ENCODE data around the gene SLC4A1. TPM values are rescaled to one million over a fixed set of nuclear protein-coding genes. Genes with fewer than 3 reads are reported as not detected.

The SLC4A1 gene
- total and polyA plus RNA-seq, 10 donors: 0.04 to 315 (median 10.3) TPM

- TF ChIP-seq POLR2A (IDR thresholded peaks at IDR 0.05): no peak
- peak in 2 of 3 donors; percentile 45 to 56 for TF ChIP-seq POLR2AphosphoS5 (IDR thresholded peaks at IDR 0.05)
- TF ChIP-seq, protein P1, sequence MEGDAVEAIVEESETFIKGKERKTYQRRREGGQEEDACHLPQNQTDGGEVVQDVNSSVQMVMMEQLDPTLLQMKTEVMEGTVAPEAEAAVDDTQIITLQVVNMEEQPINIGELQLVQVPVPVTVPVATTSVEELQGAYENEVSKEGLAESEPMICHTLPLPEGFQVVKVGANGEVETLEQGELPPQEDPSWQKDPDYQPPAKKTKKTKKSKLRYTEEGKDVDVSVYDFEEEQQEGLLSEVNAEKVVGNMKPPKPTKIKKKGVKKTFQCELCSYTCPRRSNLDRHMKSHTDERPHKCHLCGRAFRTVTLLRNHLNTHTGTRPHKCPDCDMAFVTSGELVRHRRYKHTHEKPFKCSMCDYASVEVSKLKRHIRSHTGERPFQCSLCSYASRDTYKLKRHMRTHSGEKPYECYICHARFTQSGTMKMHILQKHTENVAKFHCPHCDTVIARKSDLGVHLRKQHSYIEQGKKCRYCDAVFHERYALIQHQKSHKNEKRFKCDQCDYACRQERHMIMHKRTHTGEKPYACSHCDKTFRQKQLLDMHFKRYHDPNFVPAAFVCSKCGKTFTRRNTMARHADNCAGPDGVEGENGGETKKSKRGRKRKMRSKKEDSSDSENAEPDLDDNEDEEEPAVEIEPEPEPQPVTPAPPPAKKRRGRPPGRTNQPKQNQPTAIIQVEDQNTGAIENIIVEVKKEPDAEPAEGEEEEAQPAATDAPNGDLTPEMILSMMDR (IDR thresholded peaks at IDR 0.05 in 8 of 11, conservative IDR thresholded peaks at IDR 0.05 in 3 of 11): peak in 1 of 11 experiments; percentile 15
- DNase-seq: peak; percentile 90
- H3K4me1 ChIP-seq: peaks cover 16 to 25% (median 21%) of the 10 kb centered on the region in 6 donors
- intact Hi-C loops (cut with DNase I; ENCODE audit: low total_unique reads): no loop called here
- no peaks in the 10 kb centered on the region for H3K36me3 ChIP-seq
- H3K27me3 ChIP-seq (replicated peaks in 1 of 7): peaks cover 0 to 87% (median 15%) of the 10 kb centered on the region in 7 donors
- no peaks in the 10 kb centered on the region for H3K9me3 ChIP-seq
- H3K4me3 ChIP-seq: peak within 1 kb of the TSS; percentile 14 to 65 (median 38)
- 0 to 2% (median 1%) methylated on average over 13 to 39 of the region's 39 CpGs for WGBS, 5 donors
- H3K27ac ChIP-seq: peak within 1 kb of the TSS in 3 of 8 donors; percentile 21 to 31 (median 26)
Measured at GRCh38 chr17:44308320-44308818, 40.4 kb upstream of the SLC4A1 start, which contains the start of gene RUNDC3A. Gene RUNDC3A (plus strand): TSS chr17:44308601. CDS start chr17:44308833, 232 bp downstream.

DNA sequence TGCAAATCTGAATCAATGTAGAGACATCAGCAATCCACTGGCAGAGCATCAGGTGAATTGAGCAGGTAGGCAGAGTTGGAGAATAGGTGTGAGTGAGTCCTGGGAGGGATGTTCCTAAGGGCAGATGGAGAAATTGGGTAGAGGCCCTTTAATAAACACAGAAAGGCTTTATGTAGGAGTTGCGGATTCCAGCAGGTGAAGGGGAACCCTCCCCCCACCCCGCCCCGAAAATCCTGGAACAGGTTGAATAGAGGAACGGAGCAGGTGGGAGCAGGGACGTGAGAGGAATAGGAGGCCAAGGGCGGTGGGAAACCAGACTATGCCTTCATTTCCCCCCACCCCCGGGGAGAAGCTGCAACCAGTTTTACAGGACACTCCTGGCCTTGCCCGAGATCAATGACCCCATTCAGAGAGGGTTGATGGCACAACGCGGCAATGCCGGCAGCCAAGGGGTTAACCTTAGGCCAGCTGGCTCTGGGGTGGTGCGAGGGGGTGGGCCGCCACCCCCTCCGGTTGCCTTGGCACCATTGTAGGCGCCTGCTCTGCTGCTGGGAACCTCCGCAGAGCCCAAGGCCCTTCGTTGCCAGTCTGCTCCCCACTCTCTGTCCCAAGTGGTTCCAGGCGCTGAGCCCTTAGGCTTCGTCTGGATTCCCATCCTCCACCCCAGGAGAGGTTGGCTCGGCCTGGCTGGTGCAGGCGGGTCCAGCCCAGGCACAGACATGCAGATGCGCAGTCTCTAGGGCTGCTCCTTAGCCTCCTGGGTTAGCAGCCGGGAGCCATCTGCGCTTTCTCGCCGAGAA lies 39.7 kb upstream of the SLC4A1 start:
- Histone ChIP-seq H3K27me3 (replicated peaks in 1 of 7) (peaks cover 0 to 81% (median 15%) of the 10 kb centered on the region in 7 donors), H3K27ac (peak overlapping the region in 3 of 8 donors; percentile 21 to 31 (median 26)), H3K9me3 (no peaks in the 10 kb centered on the region), H3K36me3 (no peaks in the 10 kb centered on the region), H3K4me1 (peaks cover 16 to 25% (median 21%) of the 10 kb centered on the region in 6 donors), H3K4me3 (peak overlapping the region; percentile 14 to 65 (median 38))
- peak; percentile 73 for DNase-seq
- intact Hi-C loops (cut with DNase I; ENCODE audit: low total_unique reads): no loop called here
- 5 to 8% (median 6%) methylated on average over 15 to 26 of the region's 26 CpGs for WGBS, 5 donors
- TF ChIP-seq POLR2A (IDR thresholded peaks at IDR 0.05) (no peak), POLR2AphosphoS5 (IDR thresholded peaks at IDR 0.05) (no peak)
- TF ChIP-seq, protein P1 (IDR thresholded peaks at IDR 0.05 in 8 of 11, conservative IDR thresholded peaks at IDR 0.05 in 3 of 11): no peak

DNA sequence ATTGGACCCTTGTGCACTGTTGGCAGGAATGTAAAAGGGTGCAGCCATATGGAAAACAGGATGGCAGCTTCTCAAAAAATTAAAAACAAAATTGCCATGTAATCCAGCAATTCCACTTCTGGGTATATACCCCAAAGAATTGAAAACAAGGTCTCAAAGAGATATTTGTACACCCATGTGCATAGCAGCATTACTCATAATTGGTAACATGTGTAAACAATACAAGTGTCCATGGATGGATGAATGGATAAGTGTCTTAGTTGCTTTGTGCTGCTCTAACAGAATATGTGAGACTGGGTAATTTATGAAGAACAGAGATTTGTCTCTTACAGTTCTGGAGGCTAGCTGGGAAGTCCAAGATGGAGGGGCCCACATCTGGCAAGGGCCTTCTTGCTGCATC lies 36.7 kb upstream of the SLC4A1 start:
- Histone ChIP-seq H3K4me1 (peaks cover 16 to 24% (median 21%) of the 10 kb centered on the region in 6 donors), H3K4me3 (no peak overlapping the region), H3K9me3 (no peaks in the 10 kb centered on the region), H3K27me3 (replicated peaks in 1 of 7) (peaks cover 0 to 79% (median 15%) of the 10 kb centered on the region in 7 donors), H3K27ac (no peak overlapping the region), H3K36me3 (no peaks in the 10 kb centered on the region)
- intact Hi-C loops (cut with DNase I; ENCODE audit: low total_unique reads): no loop called here
- DNase-seq: no peak
- TF ChIP-seq POLR2A (IDR thresholded peaks at IDR 0.05): no peak
- TF ChIP-seq, protein P1 (IDR thresholded peaks at IDR 0.05 in 8 of 11, conservative IDR thresholded peaks at IDR 0.05 in 3 of 11): no peak

DNA sequence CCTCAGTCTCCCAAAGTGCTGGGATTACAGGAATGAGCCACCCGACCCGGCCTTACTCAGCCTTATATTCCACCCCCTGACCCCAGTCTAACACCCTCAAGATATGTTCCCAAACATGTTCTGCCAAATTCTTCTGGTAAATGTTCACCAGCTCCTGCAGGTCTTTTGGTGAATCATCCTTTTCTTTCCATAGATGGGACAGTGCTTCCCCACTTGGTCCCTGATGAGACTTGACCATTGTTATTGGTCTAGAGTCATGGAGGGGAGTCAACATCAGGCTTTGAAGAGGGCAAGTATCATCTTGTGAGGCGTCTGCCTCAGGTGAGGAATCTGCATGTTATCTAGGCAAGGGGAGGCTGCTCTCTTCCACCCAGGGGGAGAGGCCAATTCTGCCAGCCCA lies 30.0 kb upstream of the SLC4A1 start:
- no peak for DNase-seq
- Histone ChIP-seq H3K4me1 (peaks cover 0 to 8% (median 0%) of the 10 kb centered on the region in 6 donors), H3K27me3 (replicated peaks in 1 of 7) (peaks cover 0 to 19% (median 0%) of the 10 kb centered on the region in 7 donors), H3K27ac (no peak overlapping the region), H3K36me3 (no peaks in the 10 kb centered on the region), H3K4me3 (no peak overlapping the region), H3K9me3 (no peaks in the 10 kb centered on the region)
- TF ChIP-seq POLR2A (IDR thresholded peaks at IDR 0.05): no peak
- TF ChIP-seq POLR2AphosphoS5 (IDR thresholded peaks at IDR 0.05): no peak
- TF ChIP-seq, protein P1 (IDR thresholded peaks at IDR 0.05 in 8 of 11, conservative IDR thresholded peaks at IDR 0.05 in 3 of 11): no peak
- intact Hi-C loops (cut with DNase I; ENCODE audit: low total_unique reads): no loop called here
- 83 to 95% (median 89%) methylated on average over 3 of the region's 3 CpGs for WGBS, 5 donors

Data from spleen (tissue), 11 donors.